Motor neuron (in vitro differentiated cells): ENCODE measurements around the gene BCO2. TPM values are rescaled to one million over a fixed set of nuclear protein-coding genes. Genes with fewer than 3 reads are reported as not detected.
A peak's percentile ranks its signal among the peaks of the same experiment; 100 is the strongest.

ENCODE experiments used
- ATAC-seq, 8 experiments: fragments of 200-7000 bp; cut with Tn5 transposase; replicated peaks in 6 of 8; 2 replicates each; pipeline ENCODE4 v1.8.0; 2021; ENCODE audit warnings: mild to moderate bottlenecking in 8 of 8, moderate library complexity in 8 of 8
- H3K27ac ChIP-seq, 2 donors: fragments of 250-450 bp; sonication (Bioruptor Pico); 2 replicates each; pipeline ENCODE4 v1.9.0; 2021; ENCODE audit warnings: antibody characterized with exemption in 2 of 2, mild to moderate bottlenecking in 2 of 2, moderate library complexity in 1 of 2
- H3K4me1 ChIP-seq, 2 donors: fragments of 250-450 bp; sonication (Bioruptor Pico); replicated peaks in 1 of 2; 2 replicates each; pipeline ENCODE4 v1.6.1; 2021; ENCODE audit warnings: antibody characterized with exemption in 2 of 2, mild to moderate bottlenecking in 2 of 2, moderate library complexity in 1 of 2
- H3K4me3 ChIP-seq, 5 donors: fragments of 250-450 bp; sonication (Bioruptor Pico); 2 replicates each; pipeline ENCODE4 v1.9.0; 2021; ENCODE audit warnings: antibody characterized with exemption in 5 of 5, mild to moderate bottlenecking in 5 of 5, moderate library complexity in 4 of 5
- WGBS, 10 experiments: fragments of 450-650 bp; shearing (Covaris generic); methylation state at CpG; one replicate each; pipeline ENCODE4 v1.0.0; 2022; 5-methylcytosine and 5-hydroxymethylcytosine counted together
- in situ Hi-C, 9 experiments: fragments of 400-800 bp; cut with MboI; loops; one replicate each; pipeline ENCODE4 v1.15.0; 2021; ENCODE audit warnings: low sequenced_read_pairs in 9 of 9, low pct_unique_long_range_greater_than_20kb in 2 of 9; ENCODE audit not compliant: unreplicated experiment in 9 of 9
- total RNA-seq, 8 experiments: library from RNA; unstranded; fragments of 300-600 nt; gene quantifications; 2 replicates each; pipeline versions ENCODE4 v1.2.3 to v1.2.4, GENCODE V29; 2022

Gene BCO2
- total RNA-seq, 8 experiments from 2014 or later, result 4.0 to 66.9 (median 11.2) TPM

DNA sequence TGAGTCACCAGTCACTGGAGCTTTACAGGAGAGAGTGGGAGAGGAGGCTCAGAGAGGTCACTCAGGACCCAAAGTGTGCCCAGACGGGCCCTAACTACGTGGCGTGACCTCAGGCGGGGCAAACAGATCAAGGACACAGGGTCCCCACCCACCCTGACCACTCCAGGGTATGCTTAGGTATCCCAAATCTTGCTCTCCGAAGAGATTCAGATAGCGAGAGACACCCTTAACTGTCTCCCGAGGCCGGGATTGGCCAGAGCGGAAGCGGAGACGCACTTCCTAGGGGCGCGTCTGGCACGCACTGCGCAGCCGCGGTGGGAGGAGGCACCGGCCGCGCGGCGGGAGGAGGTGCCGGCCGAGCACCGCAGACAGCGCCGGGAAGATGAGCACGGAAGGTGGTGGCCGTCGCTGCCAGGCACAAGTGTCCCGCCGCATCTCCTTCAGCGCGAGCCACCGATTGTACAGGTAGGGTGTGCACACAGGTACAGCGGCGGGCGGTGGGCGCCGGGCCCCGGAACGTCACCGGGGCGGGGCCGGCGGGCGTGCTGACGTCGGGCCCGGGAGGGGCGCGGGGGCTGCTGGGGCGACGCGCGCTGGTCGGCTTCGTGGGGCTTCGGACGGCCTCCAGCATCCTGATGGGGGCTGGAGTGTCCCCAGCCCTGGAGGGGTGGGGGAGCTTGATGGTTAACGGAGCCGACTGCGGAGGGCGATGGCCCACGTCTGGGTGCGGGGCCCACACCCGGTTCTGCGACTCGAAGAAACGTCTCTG lies 50.9 kb downstream of the BCO2 start, which contains the start of gene PTS:
PTS (plus strand) TSS at position 367 of the 769 bp plus-strand sequence; CDS start at position 383, 16 bp downstream.
- H3K4me1 ChIP-seq, result peaks cover 10 to 11% of the 10 kb centered on the region in 2 donors
- in situ Hi-C loops, result no loop called here
- peak within 1 kb of the TSS; percentile 95 to 97 for H3K27ac ChIP-seq
- H3K4me3 ChIP-seq, result peak within 1 kb of the TSS; percentile 66 to 89 (median 74)
- ATAC-seq, result peak; percentile 92 to 95 (median 94)
- WGBS, 10 experiments, result 0 to 4% (median 2%) methylated on average over 4 to 13 of the region's 70 CpGs; no CpG with 5 or more reads in 6 of the 10 experiments

DNA sequence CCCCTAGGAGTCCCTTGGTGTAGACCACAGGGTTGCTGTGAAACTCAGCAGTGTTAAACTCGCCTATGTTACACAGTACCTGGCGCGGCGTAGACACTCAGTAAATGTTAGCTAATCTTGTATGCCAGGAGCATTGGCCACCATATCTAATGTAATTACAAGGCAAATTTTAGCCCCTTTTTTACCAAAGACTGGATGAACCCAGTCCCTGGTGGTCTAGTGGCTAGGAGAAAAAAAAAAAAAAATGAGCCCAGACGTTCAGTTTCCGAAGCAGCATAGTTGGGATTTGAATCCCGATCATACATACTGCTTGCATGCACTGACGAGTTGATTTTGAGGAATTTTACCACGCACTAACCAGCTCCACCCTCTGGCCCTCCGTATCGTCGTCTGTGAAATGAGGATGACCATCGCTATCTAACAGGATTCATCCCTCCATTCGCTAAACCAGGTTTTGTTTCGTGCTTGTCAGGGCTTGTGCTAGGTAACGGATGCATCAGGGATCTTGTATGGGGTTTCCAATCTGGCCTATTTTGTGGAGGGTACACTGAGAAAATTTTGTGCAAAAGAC lies 51.6 kb downstream of the BCO2 start:
- peak overlapping the region; percentile 95 to 97 for H3K27ac ChIP-seq
- 0 to 9% (median 3%) methylated on average over 3 to 14 of the region's 16 CpGs; no CpG with 5 or more reads in 2 of the 10 experiments for WGBS, 10 experiments
- ATAC-seq, result peak in 7 of 8 experiments; percentile 0 to 64 (median 2)
- in situ Hi-C loops, result no loop called here
- H3K4me3 ChIP-seq, result peak overlapping the region; percentile 66 to 89 (median 74)
- H3K4me1 ChIP-seq, result peaks cover 10 to 11% of the 10 kb centered on the region in 2 donors

DNA sequence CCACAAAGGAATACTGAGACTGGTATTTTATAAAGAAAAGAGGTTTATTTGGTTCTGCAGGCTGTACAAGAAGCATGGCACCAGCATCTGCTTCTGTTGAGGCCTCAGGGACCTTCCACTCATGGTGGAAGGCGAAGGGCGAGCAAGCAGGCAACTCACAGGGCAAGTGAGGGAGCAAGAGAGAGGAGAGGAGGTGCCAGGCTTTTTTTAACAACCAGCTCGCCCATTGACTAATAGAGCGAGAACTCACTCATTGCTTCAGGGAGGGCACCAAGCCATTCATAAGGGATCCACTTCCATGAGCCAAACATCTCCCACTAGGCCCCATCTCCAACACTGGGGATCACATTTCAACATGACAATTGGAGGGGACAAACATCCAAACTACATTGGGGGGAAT lies 52.2 kb downstream of the BCO2 start:
- Histone ChIP-seq H3K4me1 (peaks cover 10 to 11% of the 10 kb centered on the region in 2 donors), H3K4me3 (peak overlapping the region; percentile 66 to 89 (median 74)), H3K27ac (peak overlapping the region in 1 of 2 donors; percentile 95)
- no peak for ATAC-seq
- 33 to 83% (median 69%) methylated on average over 1 to 4 of the region's 4 CpGs; no CpG with 5 or more reads in 1 of the 10 experiments for WGBS, 10 experiments
- in situ Hi-C loops, result no loop called here

DNA sequence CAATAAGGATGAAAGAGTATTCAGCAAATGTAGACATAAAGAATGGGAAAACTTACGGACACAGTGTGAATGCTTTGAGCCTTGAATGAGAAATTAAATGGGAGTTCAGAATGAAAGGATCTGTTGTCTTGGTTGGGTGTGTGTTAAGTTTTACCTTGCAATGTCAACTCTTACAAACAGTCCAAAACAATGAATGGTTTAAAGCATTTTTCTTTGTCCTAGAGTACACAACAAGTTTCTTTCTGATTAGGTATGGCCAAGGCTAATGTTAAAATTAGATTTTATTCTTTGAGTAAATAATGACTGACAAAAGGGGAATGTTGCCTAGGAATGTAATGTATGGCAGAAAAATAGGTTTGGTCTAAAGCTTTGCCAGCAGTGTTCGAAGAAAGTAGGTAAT lies 53.4 kb downstream of the BCO2 start:
- H3K27ac ChIP-seq, result no peak overlapping the region
- no peak for ATAC-seq
- peaks cover 10 to 11% of the 10 kb centered on the region in 2 donors for H3K4me1 ChIP-seq
- WGBS, 10 experiments, result 87 to 100% (median 96%) methylated on average over 1 to 2 of the region's 2 CpGs
- in situ Hi-C loops, result no loop called here
- H3K4me3 ChIP-seq, result no peak overlapping the region

DNA sequence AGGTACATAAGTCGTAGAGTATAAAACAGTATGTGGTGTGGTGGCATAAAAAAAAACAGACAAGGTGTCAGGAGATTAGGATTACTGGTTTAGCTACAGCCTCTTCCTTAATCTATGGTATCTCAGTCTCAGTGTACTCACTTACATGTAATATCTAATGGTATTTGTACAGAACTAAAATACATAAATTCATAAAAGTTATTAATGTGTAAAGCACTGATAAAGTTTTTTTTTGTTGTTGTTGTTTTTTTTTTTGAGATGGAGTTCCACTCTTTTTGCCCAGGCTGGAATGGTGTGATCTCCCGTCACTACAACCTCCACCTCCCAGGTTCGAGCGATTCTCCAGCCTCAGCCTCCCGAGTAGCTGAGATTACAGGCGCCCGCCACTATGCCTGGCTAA lies 53.8 kb downstream of the BCO2 start:
- WGBS, 10 experiments, result 86 to 100% (median 97%) methylated on average over 1 to 7 of the region's 7 CpGs; no CpG with 5 or more reads in 1 of the 10 experiments
- H3K4me3 ChIP-seq, result no peak overlapping the region
- no peak for ATAC-seq
- in situ Hi-C loops, result no loop called here
- no peak overlapping the region for H3K27ac ChIP-seq
- H3K4me1 ChIP-seq, result peaks cover 10 to 11% of the 10 kb centered on the region in 2 donors

DNA sequence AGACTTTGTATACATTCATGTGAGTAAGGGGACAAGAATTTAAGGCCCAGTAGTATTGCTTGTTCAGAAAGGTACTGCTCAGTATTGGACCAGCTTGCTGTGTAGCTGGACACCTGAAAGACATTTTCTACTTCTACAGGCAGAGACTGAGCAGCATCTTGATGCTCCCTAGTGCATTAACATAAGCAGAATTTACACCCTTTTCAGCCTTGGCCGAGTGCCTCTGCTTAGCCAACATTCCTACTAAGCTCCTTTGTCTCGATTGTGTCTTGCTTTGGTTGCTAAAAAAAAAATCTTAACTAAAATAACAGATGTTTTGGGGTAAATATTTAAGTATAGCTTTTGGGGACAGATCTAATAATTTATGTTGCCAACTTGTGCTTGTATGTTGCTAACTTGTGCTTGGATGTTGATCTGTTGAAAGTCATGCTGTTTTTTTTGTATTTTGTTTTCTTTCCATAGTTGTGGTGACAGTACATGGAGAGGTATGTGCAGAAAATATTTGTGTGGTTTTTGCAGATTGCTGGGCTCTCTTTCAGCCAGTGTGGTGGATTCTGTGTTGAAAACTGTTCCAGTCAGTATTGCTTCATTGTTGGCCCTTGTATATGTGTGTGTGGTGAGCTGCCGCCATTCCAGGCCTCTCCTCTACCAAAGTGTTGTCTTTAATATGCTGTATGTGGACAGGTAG lies 54.6 kb downstream of the BCO2 start:
- in situ Hi-C loops, result no loop called here
- WGBS, 10 experiments, result 10 to 80% (median 67%) methylated on average over 1 to 3 of the region's 3 CpGs; no CpG with 5 or more reads in 3 of the 10 experiments
- no peak for ATAC-seq
- Histone ChIP-seq H3K27ac (no peak overlapping the region), H3K4me1 (peaks cover 10 to 11% of the 10 kb centered on the region in 2 donors), H3K4me3 (no peak overlapping the region)

DNA sequence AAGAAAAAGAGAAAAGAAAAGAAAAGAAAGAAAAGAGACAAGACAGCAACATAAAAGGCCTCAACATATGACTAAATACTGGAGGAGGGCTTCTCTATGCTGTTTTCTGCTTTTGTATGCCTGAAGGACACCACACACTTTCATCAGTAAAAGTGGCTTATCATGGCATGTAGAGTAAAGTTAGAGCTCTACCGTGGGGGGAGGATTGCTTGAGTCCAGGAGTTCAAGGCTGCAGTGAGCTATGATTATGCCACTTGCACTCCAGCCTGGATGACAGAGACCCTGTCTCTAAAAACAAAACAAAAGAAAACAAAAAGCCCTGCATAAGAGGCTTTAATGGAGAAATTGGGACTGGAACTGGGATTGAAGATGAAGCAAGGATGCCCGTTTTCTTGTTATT lies 56.6 kb downstream of the BCO2 start:
- H3K4me1 ChIP-seq, result peaks cover 6 to 11% of the 10 kb centered on the region in 2 donors
- no peak for ATAC-seq
- H3K4me3 ChIP-seq, result no peak overlapping the region
- WGBS, 10 experiments, result 55 to 100% (median 85%) methylated on average over 1 to 2 of the region's 2 CpGs
- in situ Hi-C loops, result no loop called here
- H3K27ac ChIP-seq, result no peak overlapping the region

DNA sequence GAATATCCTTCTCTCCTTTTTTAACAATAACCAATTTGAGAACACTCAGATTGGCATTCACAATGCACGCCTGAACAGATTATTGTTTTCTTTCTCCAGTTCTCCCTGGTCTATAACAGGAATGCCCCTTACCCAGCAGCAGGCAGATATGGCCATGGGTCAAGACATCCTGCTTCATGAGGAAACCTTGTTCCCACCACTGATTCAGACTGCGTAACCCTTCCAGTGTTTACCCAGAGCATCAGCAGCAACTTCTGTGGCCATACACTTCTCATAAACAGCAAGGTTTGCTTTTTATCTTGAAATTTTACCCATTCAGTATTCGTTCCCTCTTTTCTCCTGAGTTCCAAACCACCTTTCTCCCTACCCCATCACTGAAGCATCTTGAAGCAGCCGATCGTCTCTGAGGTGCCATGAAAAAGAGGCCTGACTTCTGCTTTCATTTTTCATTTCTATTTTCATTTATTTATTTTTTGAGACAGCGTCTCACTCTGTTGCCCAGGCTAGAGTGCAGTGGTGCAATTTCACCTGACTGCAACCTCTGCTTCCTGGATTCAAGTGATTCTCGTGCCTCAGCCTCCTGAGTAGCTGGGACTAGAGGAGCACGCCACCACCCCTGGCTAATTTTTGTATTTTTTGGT lies 60.6 kb downstream of the BCO2 start:
- H3K4me1 ChIP-seq, result no peaks in the 10 kb centered on the region
- in situ Hi-C loops, result no loop called here
- no peak for ATAC-seq
- H3K27ac ChIP-seq, result no peak overlapping the region
- WGBS, 10 experiments, result 83 to 100% (median 98%) methylated on average over 1 to 8 of the region's 8 CpGs
- no peak overlapping the region for H3K4me3 ChIP-seq

DNA sequence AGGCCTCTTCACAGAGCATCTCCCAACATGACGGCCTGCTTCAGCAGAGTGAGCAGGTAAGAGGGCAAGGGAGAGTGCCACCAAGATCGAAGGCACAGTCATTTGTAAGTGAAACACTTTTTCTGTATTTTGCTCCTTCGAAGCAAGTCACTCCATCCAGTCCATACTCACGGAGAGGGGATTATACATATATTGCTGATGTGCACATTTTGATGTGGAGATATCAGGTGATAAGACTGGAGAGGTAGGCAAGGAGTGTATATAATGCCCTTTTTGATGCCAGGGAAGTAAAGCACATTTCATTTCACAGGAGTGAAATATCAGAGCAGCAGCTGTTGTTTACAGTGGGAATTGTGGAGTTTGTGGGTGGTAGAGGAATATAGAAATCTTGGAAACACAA lies 62.1 kb downstream of the BCO2 start:
- Histone ChIP-seq H3K4me1 (peaks cover 0 to 6% of the 10 kb centered on the region in 2 donors), H3K27ac (no peak overlapping the region), H3K4me3 (no peak overlapping the region)
- 88 to 100% (median 94%) methylated on average over 1 to 4 of the region's 4 CpGs; no CpG with 5 or more reads in 3 of the 10 experiments for WGBS, 10 experiments
- in situ Hi-C loops, result no loop called here
- ATAC-seq, result no peak

DNA sequence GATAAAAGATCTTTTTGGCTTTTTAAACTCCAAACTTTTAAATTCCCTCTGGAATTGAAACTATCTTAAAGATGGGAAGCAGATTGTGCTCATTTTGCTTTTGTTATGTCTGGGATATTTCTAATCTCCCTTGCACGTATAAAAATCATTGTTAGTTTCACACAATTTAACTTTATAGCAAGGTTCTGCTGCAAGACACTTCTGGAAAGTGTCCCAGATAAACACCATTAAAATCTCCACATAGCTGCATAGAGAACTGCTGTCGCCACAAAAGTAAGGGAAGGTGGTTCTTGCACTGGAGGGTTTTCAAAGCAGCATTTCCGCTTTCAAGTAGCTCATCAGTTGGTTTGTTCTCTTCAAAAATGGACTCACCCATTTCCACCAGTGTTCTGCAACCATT lies 62.7 kb downstream of the BCO2 start:
- WGBS, 10 experiments, result 33 to 100% (median 96%) methylated on average over 1 to 3 of the region's 3 CpGs; no CpG with 5 or more reads in 2 of the 10 experiments
- ATAC-seq, result no peak
- H3K4me3 ChIP-seq, result no peak overlapping the region
- H3K4me1 ChIP-seq, result peaks cover 0 to 6% of the 10 kb centered on the region in 2 donors
- in situ Hi-C loops, result no loop called here
- no peak overlapping the region for H3K27ac ChIP-seq

DNA sequence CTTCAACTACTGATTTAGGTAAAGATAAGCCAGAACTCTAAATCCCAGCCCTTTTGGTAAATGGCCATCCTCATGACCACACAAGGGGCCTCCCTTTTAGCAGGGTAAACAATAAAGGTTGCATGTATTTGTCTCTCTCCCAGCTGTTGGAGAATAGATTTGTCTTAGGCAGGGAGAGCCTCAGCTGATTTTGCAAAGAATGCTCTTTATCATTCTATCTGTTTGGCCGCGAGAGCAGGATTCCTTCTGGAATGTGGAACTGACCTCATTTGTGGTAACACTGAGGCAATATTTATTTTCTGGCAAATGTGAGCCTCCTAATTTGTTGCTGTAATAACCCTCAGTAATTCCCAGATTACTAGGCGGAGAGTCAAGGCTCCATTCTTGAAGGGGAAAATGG lies 66.2 kb downstream of the BCO2 start:
- Histone ChIP-seq H3K4me1 (peaks cover 0 to 6% of the 10 kb centered on the region in 2 donors), H3K27ac (no peak overlapping the region), H3K4me3 (no peak overlapping the region)
- WGBS, 10 experiments, result 29 to 100% (median 81%) methylated on average over 2 to 3 of the region's 3 CpGs; no CpG with 5 or more reads in 2 of the 10 experiments
- peak in 3 of 8 experiments; percentile 19 to 90 (median 25) for ATAC-seq
- in situ Hi-C loops, result no loop called here

DNA sequence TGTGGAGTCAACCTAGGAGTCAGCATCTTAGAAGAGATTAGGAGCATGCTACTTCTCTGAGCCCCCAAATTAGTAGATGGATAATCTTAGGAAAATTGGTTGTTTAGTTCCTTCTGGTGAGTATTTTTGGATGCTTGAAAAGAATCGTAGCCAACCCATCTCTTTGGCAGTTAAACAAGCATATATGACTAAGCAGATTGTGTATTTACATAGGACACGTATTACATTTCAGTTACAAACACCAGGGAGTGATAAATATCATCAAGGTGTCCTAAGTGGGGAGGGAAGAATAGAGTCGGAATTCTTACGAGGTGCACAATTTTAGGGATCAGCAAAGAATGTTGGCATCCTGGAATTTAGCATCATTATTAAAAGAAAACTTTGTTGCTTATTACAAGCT lies 71.9 kb downstream of the BCO2 start:
- 28 to 89% (median 73%) methylated on average over 2 to 4 of the region's 4 CpGs; no CpG with 5 or more reads in 1 of the 10 experiments for WGBS, 10 experiments

More for the DNA sequence above, 71.9 kb downstream of the BCO2 start:
- in situ Hi-C loops, result no loop called here
- peak in 2 of 8 experiments; percentile 23 to 43 for ATAC-seq
- Histone ChIP-seq H3K4me3 (no peak overlapping the region), H3K4me1 (no peaks in the 10 kb centered on the region), H3K27ac (no peak overlapping the region)
